Nephron progenitor cell (in vitro differentiated cells): ENCODE measurements around the gene BEST2.
"Not testable (repeated sequence)": the region's sequence is repeated elsewhere in the genome, so short reads cannot be mapped to it uniquely, and the experiment has no call there.

Experiments
- DNase-seq: peaks from one replicate; pipeline ENCODE4 v3.0.0; 2021
- H3K27ac Mint-ChIP-seq: 2 replicates; pipeline ENCODE4 v1.8.0; 2021; ENCODE audit warnings: mild to moderate bottlenecking, moderate library complexity, mixed read lengths
- H3K27me3 Mint-ChIP-seq: 2 replicates; pipeline ENCODE4 v1.8.0; 2021; ENCODE audit warnings: mild to moderate bottlenecking, low read depth, mixed read lengths; ENCODE audit not compliant: poor library complexity
- H3K36me3 Mint-ChIP-seq: 2 replicates; pipeline ENCODE4 v1.8.0; 2021; ENCODE audit warnings: low read depth, mixed read lengths
- H3K4me1 Mint-ChIP-seq: 2 replicates; pipeline ENCODE4 v1.8.0; 2021; ENCODE audit warnings: mixed read lengths
- H3K4me3 Mint-ChIP-seq: 2 replicates; pipeline ENCODE4 v1.8.0; 2021; ENCODE audit warnings: mild to moderate bottlenecking, moderate library complexity, mixed read lengths
- H3K9me3 Mint-ChIP-seq: 2 replicates; pipeline ENCODE4 v1.8.0; 2021; ENCODE audit warnings: mild to moderate bottlenecking, moderate library complexity, mixed read lengths
- CTCF ChIP-seq: fragments of 200-600 bp; sonication (generic); IDR thresholded peaks from 2 replicates; pipeline ENCODE4 v1.5.0; 2021; ENCODE audit warnings: antibody characterized with exemption

The BEST2 gene

DNA sequence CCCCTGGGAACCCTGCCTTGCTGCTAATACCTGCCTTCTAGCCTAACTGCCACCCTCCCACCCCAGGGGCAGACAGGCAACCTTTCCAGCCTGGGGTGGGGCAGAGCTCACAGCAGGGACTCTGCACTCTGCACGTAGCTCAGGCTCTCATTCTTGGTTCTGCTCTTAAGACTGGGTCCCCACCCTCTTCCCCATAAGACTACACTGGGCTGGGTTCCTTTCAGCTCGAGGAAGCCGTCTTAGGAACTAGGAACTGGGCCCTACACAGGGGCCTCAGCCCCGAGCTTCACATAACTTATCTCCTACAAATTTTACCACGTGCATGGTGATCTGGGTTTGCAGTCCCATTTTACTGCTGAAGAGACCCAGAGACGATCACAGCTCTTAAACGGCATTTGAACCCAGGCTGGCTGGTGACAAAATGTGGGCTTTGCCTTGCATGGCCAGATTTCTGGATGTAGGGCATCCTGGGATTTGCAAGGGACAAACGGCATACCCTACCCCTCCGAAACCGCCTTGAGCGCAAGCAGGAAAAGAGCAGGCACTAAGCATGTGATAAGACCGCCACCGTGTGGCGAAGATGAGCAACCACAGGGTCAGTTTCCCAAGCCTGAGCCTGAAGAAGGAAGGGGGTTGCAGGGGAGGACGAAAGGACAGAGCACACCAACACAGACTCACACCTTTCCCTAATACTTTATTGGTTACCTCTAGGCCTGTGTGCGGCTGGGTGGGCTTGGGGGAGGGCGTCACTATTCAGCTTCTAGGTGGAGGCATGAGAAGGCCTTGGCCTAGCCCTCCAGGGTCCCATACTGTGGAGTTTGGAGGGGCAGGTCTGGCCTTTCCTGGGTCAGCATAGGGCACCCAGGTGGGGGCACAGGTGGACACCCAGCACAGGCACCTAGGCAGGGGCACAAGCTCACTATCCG lies 44.8 kb downstream of the BEST2 start:
- Mint-ChIP-seq H3K4me3 (no peak overlapping the region), H3K4me1 (peaks cover 40% of the 10 kb centered on the region), H3K27me3 (no peaks in the 10 kb centered on the region), H3K36me3 (peaks cover 31% of the 10 kb centered on the region), H3K27ac (no peak overlapping the region), H3K9me3 (no peaks in the 10 kb centered on the region)
- TF ChIP-seq CTCF: peak; percentile 94
- peak; percentile 82 for DNase-seq

DNA sequence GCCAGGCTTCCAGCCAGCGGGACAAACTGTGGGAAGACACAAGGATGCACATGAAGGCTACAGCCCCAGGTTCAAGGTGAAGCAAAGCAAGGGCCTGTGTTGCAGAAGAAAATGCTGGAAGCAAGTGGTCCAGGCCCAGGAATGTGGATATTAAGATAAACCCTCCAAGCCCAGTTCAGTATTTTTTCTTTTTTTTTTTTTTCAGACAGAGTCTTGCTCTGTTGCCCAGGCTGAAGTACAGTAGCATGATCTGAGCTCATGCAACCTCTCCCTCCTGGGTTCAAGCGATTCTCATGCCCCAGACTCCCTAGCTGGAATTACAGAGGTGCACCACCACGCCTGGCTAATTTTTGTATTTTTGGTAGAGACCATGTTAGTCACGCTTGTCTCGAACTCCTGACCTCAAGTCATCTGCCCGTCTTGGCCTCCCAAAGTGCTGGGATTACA lies 45.6 kb downstream of the BEST2 start:
- no peak for TF ChIP-seq CTCF
- no peak for DNase-seq
- H3K27ac Mint-ChIP-seq: no peak overlapping the region
- H3K36me3 Mint-ChIP-seq: peaks cover 31% of the 10 kb centered on the region
- no peak overlapping the region for H3K4me3 Mint-ChIP-seq
- peaks cover 42% of the 10 kb centered on the region for H3K4me1 Mint-ChIP-seq
- H3K27me3 Mint-ChIP-seq: no peaks in the 10 kb centered on the region
- no peaks in the 10 kb centered on the region for H3K9me3 Mint-ChIP-seq

DNA sequence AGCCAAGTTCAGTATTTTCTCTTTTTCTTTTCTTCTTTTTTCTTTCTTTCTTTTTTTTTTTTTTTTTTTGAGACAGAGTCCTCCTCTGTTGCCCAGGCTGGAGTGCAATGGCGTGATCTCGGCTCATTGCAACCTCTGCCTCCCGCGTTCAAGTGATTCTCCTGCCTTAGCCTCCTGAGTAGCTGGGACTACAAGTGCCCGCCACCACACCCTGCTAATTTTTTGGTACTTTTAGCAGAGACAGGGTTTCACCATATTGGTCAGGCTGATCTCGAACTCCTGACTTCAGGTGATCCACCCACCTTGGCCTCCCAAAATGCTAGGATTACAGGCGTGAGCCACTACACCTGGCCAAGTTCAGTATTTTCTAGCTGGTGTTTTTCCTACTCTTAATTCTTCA lies 46.0 kb downstream of the BEST2 start:
- not testable (repeated sequence) for H3K4me3 Mint-ChIP-seq, DNase-seq, H3K9me3 Mint-ChIP-seq, H3K27me3 Mint-ChIP-seq
- H3K36me3 Mint-ChIP-seq: peaks cover 31% of the 10 kb centered on the region
- H3K27ac Mint-ChIP-seq: peak overlapping the region; percentile 72
- H3K4me1 Mint-ChIP-seq: peaks cover 46% of the 10 kb centered on the region

- H3K4me1 Mint-ChIP-seq: peaks cover 32% of the 10 kb centered on the region
- H3K27me3 Mint-ChIP-seq: no peaks in the 10 kb centered on the region
- peak overlapping the region; percentile 90 for H3K4me3 Mint-ChIP-seq
- TF ChIP-seq CTCF: no peak
- DNase-seq: no peak
- no peaks in the 10 kb centered on the region for H3K9me3 Mint-ChIP-seq
- peaks cover 31% of the 10 kb centered on the region for H3K36me3 Mint-ChIP-seq
- no peak overlapping the region for H3K27ac Mint-ChIP-seq
Measured at GRCh38 chr19:12799742-12800465, 48.3 kb downstream of the BEST2 start.

GRCh38 chr19:12800466-12800770 lies 48.8 kb downstream of the BEST2 start:
- no peak overlapping the region for H3K27ac Mint-ChIP-seq
- peaks cover 31% of the 10 kb centered on the region for H3K36me3 Mint-ChIP-seq
- no peak for TF ChIP-seq CTCF
- DNase-seq: no peak
- H3K27me3 Mint-ChIP-seq: no peaks in the 10 kb centered on the region
- no peaks in the 10 kb centered on the region for H3K9me3 Mint-ChIP-seq
- peak overlapping the region; percentile 90 for H3K4me3 Mint-ChIP-seq
- H3K4me1 Mint-ChIP-seq: peaks cover 32% of the 10 kb centered on the region

DNA sequence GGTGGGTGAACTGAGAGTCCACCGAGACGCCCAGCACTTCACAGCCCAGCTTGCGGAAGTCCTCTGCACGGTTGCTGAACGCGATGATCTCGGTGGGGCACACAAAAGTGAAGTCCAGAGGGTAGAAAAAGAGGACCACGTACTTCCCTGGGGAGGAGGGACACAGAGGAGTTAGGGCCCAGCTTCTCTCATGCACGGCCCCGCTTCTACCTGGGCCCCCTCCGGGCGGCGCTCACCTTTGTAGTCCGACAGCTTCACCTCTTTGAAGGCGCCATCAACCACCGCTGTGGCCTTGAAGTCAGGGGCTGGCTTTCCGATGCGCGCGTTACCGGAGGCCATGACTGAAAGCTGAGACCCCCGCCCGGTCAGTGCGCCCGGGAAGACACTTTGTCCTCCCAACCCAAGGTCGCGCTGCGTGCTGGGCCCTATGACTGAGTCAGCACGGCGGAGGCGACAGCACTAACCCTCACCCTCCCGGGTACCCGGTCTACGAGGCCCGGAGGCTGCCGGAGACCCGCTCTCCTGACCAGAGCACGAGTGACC lies 49.4 kb downstream of the BEST2 start:
- peak overlapping the region; percentile 90 for H3K4me3 Mint-ChIP-seq
- no peaks in the 10 kb centered on the region for H3K9me3 Mint-ChIP-seq
- H3K27ac Mint-ChIP-seq: peak overlapping the region; percentile 39
- peaks cover 31% of the 10 kb centered on the region for H3K36me3 Mint-ChIP-seq
- DNase-seq: peak; percentile 66
- H3K4me1 Mint-ChIP-seq: peaks cover 30% of the 10 kb centered on the region
- no peak for TF ChIP-seq CTCF
- no peaks in the 10 kb centered on the region for H3K27me3 Mint-ChIP-seq
